Measurements from ENCODE around the gene PLCB1.

PLCB1 gene

GRCh38 chr20:8667306-8667705 is 535.2 kb downstream of the PLCB1 start:
- in situ Hi-C loops (cut with MboI; ENCODE audit: low sequenced_read_pairs): no loop called here

- in situ Hi-C loops (cut with MboI; ENCODE audit: low sequenced_read_pairs): no loop called here
Measured at GRCh38 chr20:8670207-8670892, 538.3 kb downstream of the PLCB1 start.

- in situ Hi-C loops (cut with MboI; ENCODE audit: low sequenced_read_pairs): no loop called here
Measured at GRCh38 chr20:8670893-8671215, 538.8 kb downstream of the PLCB1 start.

DNA sequence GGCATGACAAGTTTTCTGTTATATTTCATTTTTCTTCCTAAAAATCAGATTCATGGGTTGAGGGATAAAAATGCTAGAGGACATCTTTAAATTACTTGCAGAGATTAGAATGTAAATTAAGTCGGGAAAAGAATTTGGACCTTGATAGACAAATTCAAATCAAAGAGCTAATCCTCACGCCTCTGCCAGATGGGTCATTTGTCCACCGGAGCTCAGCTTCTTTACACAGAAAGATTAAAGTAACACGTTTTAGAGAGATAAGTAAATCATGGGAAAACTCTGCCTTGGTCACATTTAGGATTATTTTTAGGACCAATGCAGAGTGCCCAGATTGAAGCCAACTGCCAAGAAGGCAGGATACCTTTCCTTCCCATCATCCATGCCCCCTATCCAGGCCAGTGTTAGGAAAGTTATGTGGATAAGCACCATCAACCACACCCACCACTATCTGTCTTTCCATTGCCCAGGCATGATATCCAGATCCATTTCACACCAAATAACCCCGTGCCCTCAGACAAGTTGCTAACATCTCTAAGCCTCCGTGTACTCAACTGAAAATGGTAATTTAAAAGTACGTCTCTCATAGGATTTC is 539.4 kb downstream of the PLCB1 start:
- in situ Hi-C loops (cut with MboI; ENCODE audit: low sequenced_read_pairs): no loop called here

DNA sequence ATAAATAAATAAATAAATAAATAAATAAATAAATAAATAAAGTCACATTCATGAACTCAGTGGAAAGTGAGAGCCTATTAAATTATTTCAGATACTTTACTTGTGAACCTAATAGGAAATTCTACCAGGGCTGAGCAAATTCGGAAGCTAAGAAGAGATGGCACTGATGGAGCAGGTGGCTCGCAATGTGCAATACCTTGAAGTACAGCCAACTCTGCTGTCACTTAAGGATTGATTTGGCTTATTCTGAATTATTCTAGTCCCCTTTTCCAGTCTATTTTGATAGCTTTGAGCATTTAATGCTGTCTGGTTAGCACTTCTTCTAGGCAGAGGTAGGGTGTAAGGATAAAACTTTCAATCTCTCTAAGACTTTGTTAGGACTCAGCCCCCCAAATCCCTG is 541.0 kb downstream of the PLCB1 start:
- in situ Hi-C loops (cut with MboI; ENCODE audit: low sequenced_read_pairs): no loop called here

GRCh38 chr20:8675896-8676295 is 543.8 kb downstream of the PLCB1 start:
- in situ Hi-C loops (cut with MboI; ENCODE audit: low sequenced_read_pairs): no loop called here

DNA sequence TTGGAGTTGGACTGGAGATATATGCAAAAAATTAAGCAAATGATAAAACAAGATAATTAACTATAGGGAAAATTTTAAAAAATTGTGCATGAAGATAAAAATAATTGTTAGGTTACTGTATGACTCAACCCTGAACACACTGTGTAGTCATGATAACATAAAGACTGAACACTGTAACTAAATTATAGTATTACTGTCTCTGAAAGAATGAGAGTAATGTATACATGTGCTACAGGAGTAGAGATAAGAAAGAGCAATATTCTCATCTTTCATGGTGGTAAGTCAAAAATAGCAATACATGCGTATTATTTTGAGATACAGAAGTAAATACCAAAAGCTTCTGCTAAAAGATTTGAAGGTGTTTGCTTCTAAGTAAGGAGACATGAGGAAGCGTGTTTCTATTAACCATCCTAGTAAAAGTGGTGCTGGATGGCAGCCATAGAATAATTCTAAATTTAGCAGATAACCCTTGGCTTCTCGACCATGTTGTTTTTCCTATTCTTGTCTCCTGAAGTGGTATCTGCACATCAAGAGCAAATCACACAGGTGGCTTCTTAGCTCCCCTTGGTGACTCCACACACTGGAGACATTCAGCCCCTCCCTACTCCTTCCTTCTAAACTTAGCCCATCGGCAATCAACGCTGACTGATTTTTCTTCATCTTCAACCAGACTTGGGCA is 546.2 kb downstream of the PLCB1 start:
- in situ Hi-C loops (cut with MboI; ENCODE audit: low sequenced_read_pairs): no loop called here

- in situ Hi-C loops (cut with MboI; ENCODE audit: low sequenced_read_pairs): no loop called here
Measured at GRCh38 chr20:8689337-8689736, 557.3 kb downstream of the PLCB1 start.

DNA sequence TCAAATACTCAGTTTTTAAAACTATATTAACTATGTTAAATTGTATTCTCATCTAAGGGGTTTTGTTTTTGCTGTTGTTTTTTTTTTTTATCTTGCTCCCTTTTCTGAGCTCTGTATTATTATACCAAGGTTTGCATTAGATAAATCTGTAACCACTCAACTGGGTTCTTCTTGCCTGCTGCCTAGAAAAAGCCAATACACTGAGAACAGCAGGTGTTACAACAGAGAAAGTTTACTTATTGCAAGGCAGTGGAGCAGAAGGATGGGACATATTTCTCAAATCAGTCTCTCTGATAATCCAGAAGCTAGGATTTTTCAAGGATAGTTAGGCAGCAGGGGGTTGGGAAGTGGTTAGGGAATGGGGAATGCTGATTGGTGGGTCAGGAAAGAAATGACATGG is 558.0 kb downstream of the PLCB1 start:
- in situ Hi-C loops (cut with MboI; ENCODE audit: low sequenced_read_pairs): no loop called here

DNA sequence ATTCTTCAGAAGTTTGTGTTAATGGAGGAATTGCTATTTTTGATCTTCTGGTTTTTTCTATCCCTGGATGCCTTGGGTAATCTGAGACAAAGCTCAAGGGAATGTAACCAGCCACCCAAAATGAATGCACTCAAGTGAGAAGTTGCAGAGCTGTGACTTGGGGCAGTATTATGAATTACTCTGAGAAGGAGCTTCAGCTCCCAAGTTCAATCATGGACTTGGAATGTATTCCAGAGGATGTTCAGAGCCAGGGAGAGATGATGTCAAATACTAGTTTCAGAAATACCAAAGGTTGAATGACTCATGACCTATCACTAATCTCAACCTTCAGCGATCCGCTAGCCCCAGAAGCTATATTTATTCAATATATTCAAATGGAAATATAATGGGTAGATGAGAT is 561.6 kb downstream of the PLCB1 start:
- in situ Hi-C loops (cut with MboI; ENCODE audit: low sequenced_read_pairs): no loop called here

DNA sequence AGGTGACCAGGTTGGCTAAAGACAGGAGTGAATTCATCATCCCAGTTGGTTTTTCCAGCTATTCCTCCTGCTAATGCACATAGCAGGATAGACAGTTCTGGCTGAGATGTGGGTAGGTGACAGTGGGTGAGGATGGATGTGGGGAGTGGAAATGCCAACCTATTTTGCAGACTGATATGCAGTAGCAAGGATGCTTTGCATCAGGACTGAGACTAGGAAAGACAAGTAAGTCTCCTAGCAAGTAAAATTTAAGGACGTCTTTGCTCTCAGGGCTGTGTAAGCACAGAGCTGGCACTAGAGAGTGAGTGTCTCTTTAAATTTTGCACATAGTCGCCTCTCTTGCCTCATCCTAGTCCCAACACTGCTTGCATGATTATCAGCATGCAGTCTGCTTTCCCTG is 568.7 kb downstream of the PLCB1 start:
- in situ Hi-C loops (cut with MboI; ENCODE audit: low sequenced_read_pairs): loop anchor here (25.0 kb wide), 1 partner anchor 763 kb away; the partner anchor contains the start of gene HAO1

DNA sequence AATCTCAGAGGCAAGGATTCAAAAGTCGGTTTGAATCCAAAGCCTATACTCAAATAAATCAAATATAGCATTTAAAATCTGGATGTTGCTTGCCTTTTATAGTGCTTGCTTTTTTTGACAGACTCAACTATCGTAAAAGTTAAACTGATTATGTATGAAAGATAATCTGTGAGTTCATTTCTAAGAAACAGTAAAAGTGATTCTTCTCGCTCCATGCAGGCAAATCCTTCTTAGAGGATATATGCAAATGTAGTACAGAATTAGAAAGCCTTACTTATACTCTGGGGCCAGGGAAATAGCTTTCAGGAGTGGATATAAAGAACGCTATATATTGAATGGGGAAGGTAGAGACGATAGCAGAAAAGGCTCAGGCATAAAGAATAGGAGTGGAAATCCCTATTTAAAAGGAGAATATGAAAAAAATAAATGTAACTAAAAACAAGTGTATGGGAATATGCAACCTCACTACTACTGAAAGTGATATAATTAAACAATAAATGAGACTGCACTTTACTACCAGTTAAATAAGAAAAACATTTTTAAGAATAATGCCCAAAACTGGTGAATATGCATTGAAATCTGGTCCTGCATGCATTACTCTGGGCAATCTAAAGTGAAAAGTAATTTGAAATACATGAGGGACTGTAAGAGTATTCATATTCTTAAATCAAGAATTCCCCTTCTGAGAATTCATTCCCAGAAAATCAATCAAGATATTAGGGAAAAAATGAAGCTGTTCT is 575.1 kb downstream of the PLCB1 start:
- in situ Hi-C loops (cut with MboI; ENCODE audit: low sequenced_read_pairs): loop anchor here (25.0 kb wide), 1 partner anchor 770 kb away; the partner anchor contains the start of gene HAO1

- in situ Hi-C loops (cut with MboI; ENCODE audit: low sequenced_read_pairs): loop anchor here (25.0 kb wide), 1 partner anchor 772 kb away; the partner anchor contains the start of gene HAO1
Measured at GRCh38 chr20:8709627-8710026, 577.6 kb downstream of the PLCB1 start.

DNA sequence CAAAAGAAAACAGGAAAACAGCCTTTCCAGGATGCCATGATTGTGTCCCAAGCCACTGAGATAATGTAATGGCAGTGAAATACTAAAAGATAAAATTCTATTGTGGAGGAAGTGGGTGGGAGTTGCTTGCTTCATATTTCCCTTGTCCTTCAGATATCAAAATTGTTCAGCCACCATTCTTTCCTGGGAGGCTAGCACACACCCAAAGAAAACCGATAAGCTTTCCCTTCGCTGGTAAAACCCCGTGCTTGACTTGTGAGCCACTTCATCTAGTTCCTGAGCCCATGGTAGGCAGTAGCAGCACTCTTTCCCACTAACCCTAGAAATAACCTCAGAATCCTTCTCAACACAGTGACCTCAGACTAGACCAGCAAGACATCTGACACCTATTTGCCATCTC is 579.4 kb downstream of the PLCB1 start:
- in situ Hi-C loops (cut with MboI; ENCODE audit: low sequenced_read_pairs): loop anchor here (25.0 kb wide), 1 partner anchor 774 kb away; the partner anchor contains the start of gene HAO1

GRCh38 chr20:8714206-8714605 is 582.1 kb downstream of the PLCB1 start:
- in situ Hi-C loops (cut with MboI; ENCODE audit: low sequenced_read_pairs): loop anchor here (25.0 kb wide), 1 partner anchor 777 kb away; the partner anchor contains the start of gene HAO1

DNA sequence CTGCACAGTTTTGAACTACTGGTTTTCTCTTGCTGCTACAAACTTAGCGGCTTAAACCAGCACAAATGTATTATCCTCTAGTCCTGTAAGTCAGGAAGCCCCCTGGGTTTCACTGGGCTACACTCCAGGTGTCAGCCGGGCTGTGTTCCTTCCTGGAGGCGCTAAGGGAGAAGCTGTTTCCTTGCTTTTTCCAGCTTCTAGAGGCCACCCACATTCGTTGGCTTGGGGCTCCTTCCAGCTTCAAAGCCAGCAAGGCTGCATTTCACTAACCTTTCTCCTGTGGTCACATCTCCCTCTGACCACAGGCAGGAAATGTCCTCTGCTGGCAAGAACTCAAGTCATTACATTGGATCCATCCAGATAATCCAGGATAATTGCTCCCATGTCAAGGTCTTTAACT is 586.2 kb downstream of the PLCB1 start:
- in situ Hi-C loops (cut with MboI; ENCODE audit: low sequenced_read_pairs): loop anchor here (25.0 kb wide), 1 partner anchor 781 kb away; the partner anchor contains the start of gene HAO1

DNA sequence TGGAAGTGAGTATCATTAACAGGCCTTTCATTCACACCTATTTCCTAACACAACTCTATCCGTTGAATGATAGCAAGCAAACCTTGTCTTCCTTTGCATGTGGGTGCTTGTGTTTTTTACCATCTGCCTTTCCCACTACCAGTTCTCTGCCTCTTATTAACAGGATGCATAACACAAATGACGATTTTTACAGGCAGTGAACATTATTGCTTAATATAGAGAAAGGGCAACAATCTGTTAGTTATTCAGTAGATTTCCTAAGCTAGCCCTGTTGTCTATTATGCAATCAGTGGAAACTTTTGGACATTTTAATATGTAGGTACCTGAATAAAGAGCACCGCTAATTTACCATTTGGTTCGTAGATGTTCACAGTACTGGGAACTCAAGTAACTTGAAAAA is 588.0 kb downstream of the PLCB1 start:
- in situ Hi-C loops (cut with MboI; ENCODE audit: low sequenced_read_pairs): loop anchor here (25.0 kb wide), 1 partner anchor 783 kb away; the partner anchor contains the start of gene HAO1

GRCh38 chr20:8721098-8721497 is 589.0 kb downstream of the PLCB1 start:
- in situ Hi-C loops (cut with MboI; ENCODE audit: low sequenced_read_pairs): loop anchor here (25.0 kb wide), 1 partner anchor 784 kb away; the partner anchor contains the start of gene HAO1

DNA sequence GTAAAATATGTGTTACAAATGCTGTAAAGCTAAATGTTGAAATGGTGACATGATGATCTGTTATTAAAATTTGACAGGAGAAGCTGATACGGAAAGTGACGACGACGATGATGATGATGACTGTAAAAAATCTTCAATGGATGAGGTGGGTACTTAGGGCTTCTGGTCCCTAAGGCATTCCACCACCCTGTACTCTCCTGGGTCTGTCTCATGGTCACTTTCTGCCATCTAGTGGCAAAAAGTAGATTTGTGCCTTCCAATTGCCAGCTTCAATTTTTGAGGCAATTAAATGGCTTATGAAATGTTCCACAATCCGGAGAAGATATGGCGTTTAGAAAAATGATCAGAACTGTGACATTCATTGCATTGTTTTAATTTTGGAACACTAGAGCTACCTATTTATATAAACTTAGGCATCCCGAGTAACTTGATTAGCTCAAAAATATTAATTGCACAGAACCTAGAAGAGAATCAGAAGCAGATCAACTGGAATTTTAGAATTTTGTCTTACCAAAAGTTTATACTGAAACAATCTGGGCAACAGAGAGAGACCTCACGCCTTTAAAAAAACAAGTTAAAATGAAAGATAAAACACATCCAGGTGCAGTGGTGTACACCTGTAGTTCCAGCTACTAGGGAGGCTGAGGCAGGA is 590.3 kb downstream of the PLCB1 start:
- in situ Hi-C loops (cut with MboI; ENCODE audit: low sequenced_read_pairs): loop anchor here (25.0 kb wide), 1 partner anchor 785 kb away; the partner anchor contains the start of gene HAO1

DNA sequence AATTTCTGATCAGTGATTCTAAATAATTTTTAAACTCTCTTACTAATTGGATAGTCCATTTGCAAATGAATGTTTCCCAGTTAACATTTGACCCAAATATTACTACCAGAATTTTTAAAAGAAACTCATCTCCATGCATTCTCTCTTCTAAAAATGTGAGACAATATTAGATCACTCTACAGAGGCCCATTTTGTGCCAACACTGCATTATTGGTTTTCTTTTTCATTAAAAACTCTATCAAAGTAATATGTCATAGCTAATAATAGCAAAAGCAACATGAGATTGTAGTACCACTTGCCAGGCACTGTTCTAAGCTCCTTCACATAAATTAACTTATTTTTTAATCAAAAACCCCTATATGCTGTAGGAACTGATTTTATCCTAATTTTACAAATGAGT is 591.2 kb downstream of the PLCB1 start:
- in situ Hi-C loops (cut with MboI; ENCODE audit: low sequenced_read_pairs): loop anchor here (25.0 kb wide), 1 partner anchor 786 kb away; the partner anchor contains the start of gene HAO1

Measured in HL-60/S4 treated with phorbol 12-myristate 13-acetate at 8.2 ng/mL for 4 days and 3 days (cell line).